Thyroid gland (tissue), 4 donors: Measurements from ENCODE around the gene ZNG1A. TPM values are rescaled to one million over a fixed set of nuclear protein-coding genes. Genes with fewer than 3 reads are reported as not detected.
A peak's percentile ranks its signal among the peaks of the same experiment; 100 is the strongest.
"Not testable (repeated sequence)": the region's sequence is repeated elsewhere in the genome, so short reads cannot be mapped to it uniquely, and the experiment has no call there.

Source experiments
- DNase-seq, 2 donors: peaks; one replicate each; pipeline ENCODE4 v3.0.0-alpha.2; 2019
- H3K27ac ChIP-seq, 3 donors: fragments of 200-600 bp; sonication (generic); 1 replicate in 2 of 3; 2 replicates in 1 of 3; pipeline ENCODE4 v1.5.1; 2016 to 2019; ENCODE audit warnings: mild to moderate bottlenecking in 1 of 3, moderate library complexity in 1 of 3
- H3K27me3 ChIP-seq: fragments of 200-600 bp; sonication (generic); one replicate; pipeline ENCODE4 v1.5.1; 2019
- H3K36me3 ChIP-seq, 2 donors: fragments of 200-600 bp; sonication (generic); one replicate each; pipeline ENCODE4 v1.5.1; 2016 to 2019
- H3K4me1 ChIP-seq, 2 donors: fragments of 200-600 bp; sonication (generic); one replicate each; pipeline ENCODE4 v1.5.1; 2017 to 2019
- H3K4me3 ChIP-seq, 3 donors: fragments of 200-600 bp; sonication (generic); replicated peaks in 1 of 3; 1 replicate in 2 of 3; 2 replicates in 1 of 3; pipeline ENCODE4 v1.5.1; 2016; ENCODE audit warnings: mild to moderate bottlenecking in 1 of 3
- H3K9me3 ChIP-seq: fragments of 200-600 bp; sonication (generic); one replicate; pipeline ENCODE4 v1.5.1; 2017
- CTCF ChIP-seq, 6 experiments: fragments of 200-600 bp in 3 of 6; fragments of 450-650 bp in 3 of 6; sonication (generic) in 3 of 6; IDR thresholded peaks; one replicate each; pipeline ENCODE4 v1.5.1; 2016 to 2019; ENCODE audit warnings: antibody characterized with exemption in 6 of 6, mild to moderate bottlenecking in 2 of 6, inconsistent platforms in 1 of 6, moderate library complexity in 1 of 6
- POLR2A ChIP-seq, 2 donors: fragments of 450-650 bp; IDR thresholded peaks; one replicate each; pipeline ENCODE4 v1.6.1; 2017; ENCODE audit warnings: antibody characterized with exemption in 2 of 2, mild to moderate bottlenecking in 2 of 2, moderate library complexity in 1 of 2
- WGBS, 2 donors: methylation state at CpG; one replicate each; pipeline ENCODE4 v1.1.5; 2017; 5-methylcytosine and 5-hydroxymethylcytosine counted together
- intact Hi-C: fragments of 100-400 bp; cut with DNase I; formaldehyde crosslinking; loops from one replicate; pipeline ENCODE4 v1.15.1; 2023
- total RNA-seq, 4 donors: library from RNA; depleted of rRNA; stranded (reverse); fragments of >200 nt; gene quantifications; one replicate each; pipeline ENCODE4 v1.2.3, GENCODE V29; 2016

The ZNG1A gene
- 10 to 100 TPM; 66.3 to 74.2 (median 70.0) TPM for total RNA-seq

- DNase-seq, result peak; percentile 85 to 94
- 0% methylated on average over 1 of the region's 32 CpGs for WGBS, 2 donors
Measured at GRCh38 chr9:178970-179383, at the start of gene ZNG1A. Gene ZNG1A, minus strand, starts transcription at chr9:179056. Its CDS starts 87 bp downstream, at chr9:178969.

GRCh38 chr9:227860-228259, 49.0 kb upstream of the ZNG1A start:
- 74 to 81% methylated on average over 3 of the region's 3 CpGs for WGBS, 2 donors

More at GRCh38 chr9:178970-179383, at the start of gene ZNG1A:
- H3K27me3 ChIP-seq, intact Hi-C loops, H3K9me3 ChIP-seq, H3K36me3 ChIP-seq, H3K4me3 ChIP-seq, H3K27ac ChIP-seq, H3K4me1 ChIP-seq: not testable (repeated sequence)
- peak in 1 of 2 donors; percentile 21 for TF ChIP-seq POLR2A (IDR thresholded peaks at IDR 0.05)

GRCh38 chr9:224582-225520, 46.0 kb upstream of the ZNG1A start:
- Histone ChIP-seq H3K4me1 (no peaks in the 10 kb centered on the region), H3K9me3 (no peaks in the 10 kb centered on the region), H3K27ac (no peak overlapping the region), H3K36me3 (no peaks in the 10 kb centered on the region), H3K27me3 (no peaks in the 10 kb centered on the region), H3K4me3 (no peak overlapping the region)
- 76 to 88% methylated on average over 3 of the region's 3 CpGs for WGBS, 2 donors
- DNase-seq, result no peak
- intact Hi-C loops, result no loop called here
- TF ChIP-seq CTCF (IDR thresholded peaks at IDR 0.05) (no peak), POLR2A (IDR thresholded peaks at IDR 0.05) (no peak)

More at GRCh38 chr9:227860-228259, 49.0 kb upstream of the ZNG1A start:
- TF ChIP-seq CTCF (IDR thresholded peaks at IDR 0.05) (no peak), POLR2A (IDR thresholded peaks at IDR 0.05) (no peak)
- intact Hi-C loops, result no loop called here
- Histone ChIP-seq H3K36me3 (no peaks in the 10 kb centered on the region), H3K27me3 (no peaks in the 10 kb centered on the region), H3K4me3 (no peak overlapping the region), H3K9me3 (no peaks in the 10 kb centered on the region), H3K4me1 (no peaks in the 10 kb centered on the region), H3K27ac (no peak overlapping the region)
- DNase-seq, result no peak

- no peaks in the 10 kb centered on the region for H3K27me3 ChIP-seq
- H3K9me3 ChIP-seq, result no peaks in the 10 kb centered on the region
- 73 to 82% methylated on average over 5 of the region's 5 CpGs for WGBS, 2 donors
- H3K36me3 ChIP-seq, result no peaks in the 10 kb centered on the region
- TF ChIP-seq POLR2A (IDR thresholded peaks at IDR 0.05) (no peak), CTCF (IDR thresholded peaks at IDR 0.05) (no peak)
- H3K27ac ChIP-seq, result no peak overlapping the region
- H3K4me3 ChIP-seq, result no peak overlapping the region
- intact Hi-C loops, result no loop called here
- DNase-seq, result no peak
- no peaks in the 10 kb centered on the region for H3K4me1 ChIP-seq
Measured at GRCh38 chr9:224026-224425, 45.2 kb upstream of the ZNG1A start.

- no peak for DNase-seq
- Histone ChIP-seq H3K36me3 (no peaks in the 10 kb centered on the region), H3K27ac (no peak overlapping the region), H3K9me3 (no peaks in the 10 kb centered on the region), H3K4me1 (no peaks in the 10 kb centered on the region), H3K27me3 (no peaks in the 10 kb centered on the region), H3K4me3 (no peak overlapping the region)
- no peak for TF ChIP-seq POLR2A (IDR thresholded peaks at IDR 0.05)
- TF ChIP-seq CTCF (IDR thresholded peaks at IDR 0.05), result no peak
- WGBS, 2 donors, result 80 to 91% methylated on average over 3 of the region's 3 CpGs
- intact Hi-C loops, result no loop called here
Measured at GRCh38 chr9:223152-223551, 44.3 kb upstream of the ZNG1A start.
